ENCODE results near the gene S100A13.
"Not testable (repeated sequence)": the region's sequence is repeated elsewhere in the genome, so short reads cannot be mapped to it uniquely, and the experiment has no call there.

Gene S100A13

DNA sequence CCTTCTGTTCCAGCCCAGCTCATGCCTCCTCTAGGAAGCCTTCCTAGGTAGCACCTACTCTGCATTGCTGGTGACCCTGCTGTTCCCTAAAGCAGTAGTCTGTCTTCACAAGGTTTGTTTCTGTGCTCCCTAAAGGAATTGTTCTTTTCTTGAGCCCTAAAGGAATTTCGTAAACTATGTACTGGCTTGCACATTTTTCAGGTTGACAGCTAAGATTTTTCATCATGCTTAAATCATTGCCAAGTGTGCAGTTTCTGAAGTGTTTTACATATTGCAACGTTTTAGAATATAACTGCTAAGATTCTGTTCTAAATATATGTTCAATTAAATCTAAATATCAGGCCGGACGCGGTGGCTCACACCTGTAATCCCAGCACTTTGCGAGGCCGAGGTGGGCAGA lies 27.5 kb downstream of the S100A13 start:
- in situ Hi-C loops (cut with MboI; ENCODE audit: low sequenced_read_pairs, unreplicated experiment) = no loop called here
- TF ChIP-seq, protein P1, sequence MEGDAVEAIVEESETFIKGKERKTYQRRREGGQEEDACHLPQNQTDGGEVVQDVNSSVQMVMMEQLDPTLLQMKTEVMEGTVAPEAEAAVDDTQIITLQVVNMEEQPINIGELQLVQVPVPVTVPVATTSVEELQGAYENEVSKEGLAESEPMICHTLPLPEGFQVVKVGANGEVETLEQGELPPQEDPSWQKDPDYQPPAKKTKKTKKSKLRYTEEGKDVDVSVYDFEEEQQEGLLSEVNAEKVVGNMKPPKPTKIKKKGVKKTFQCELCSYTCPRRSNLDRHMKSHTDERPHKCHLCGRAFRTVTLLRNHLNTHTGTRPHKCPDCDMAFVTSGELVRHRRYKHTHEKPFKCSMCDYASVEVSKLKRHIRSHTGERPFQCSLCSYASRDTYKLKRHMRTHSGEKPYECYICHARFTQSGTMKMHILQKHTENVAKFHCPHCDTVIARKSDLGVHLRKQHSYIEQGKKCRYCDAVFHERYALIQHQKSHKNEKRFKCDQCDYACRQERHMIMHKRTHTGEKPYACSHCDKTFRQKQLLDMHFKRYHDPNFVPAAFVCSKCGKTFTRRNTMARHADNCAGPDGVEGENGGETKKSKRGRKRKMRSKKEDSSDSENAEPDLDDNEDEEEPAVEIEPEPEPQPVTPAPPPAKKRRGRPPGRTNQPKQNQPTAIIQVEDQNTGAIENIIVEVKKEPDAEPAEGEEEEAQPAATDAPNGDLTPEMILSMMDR (IDR thresholded peaks at IDR 0.05; ENCODE audit: borderline replicate concordance, control extremely low read depth, extremely low read depth, insufficient read depth, missing control alignments) = no peak
- DNase-seq (ENCODE audit: low spot score) = no peak

DNA sequence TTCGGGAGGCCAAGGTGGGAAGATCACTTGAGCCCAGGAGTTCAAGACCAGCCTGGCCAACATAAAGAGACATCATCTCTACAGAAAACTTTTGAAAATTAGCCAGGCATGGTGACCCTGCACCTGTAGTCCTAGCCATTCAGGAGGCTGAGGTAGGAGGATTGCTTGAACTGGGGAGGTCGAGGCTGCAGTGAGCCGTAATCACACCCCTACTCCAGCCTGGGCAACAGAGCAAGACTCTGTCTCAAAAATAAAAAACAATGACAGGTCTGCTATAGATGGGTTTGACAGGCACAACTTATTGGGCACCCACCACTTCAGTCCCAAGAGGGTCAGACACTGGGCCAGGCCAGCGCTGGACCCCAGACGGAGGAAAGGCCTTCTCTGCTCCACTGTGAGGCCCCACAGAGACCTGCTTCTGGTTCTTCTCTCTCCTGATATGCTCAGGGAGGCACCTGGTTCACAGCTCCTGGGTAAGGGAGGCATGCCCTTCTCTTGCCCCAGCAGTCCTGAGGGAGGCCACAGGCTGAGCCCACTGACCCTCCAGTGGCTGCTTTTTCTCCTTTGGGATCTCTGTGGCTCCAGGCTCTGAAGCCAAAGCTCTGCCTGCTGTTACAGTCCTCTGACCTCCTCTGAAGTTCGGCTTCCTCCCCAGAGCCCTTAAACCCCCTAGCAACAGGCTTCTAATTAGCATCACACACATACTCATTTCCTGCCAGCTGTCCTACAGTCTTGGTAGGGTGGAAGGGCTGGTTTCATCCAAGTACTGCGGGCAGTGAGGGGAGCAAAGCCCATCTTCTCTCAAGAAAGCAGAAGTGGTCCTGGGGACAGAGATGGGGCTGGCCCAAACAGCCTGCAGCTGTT lies 28.8 kb downstream of the S100A13 start:
- peak; percentile 87 for DNase-seq (ENCODE audit: low spot score)
- TF ChIP-seq, protein P1 (IDR thresholded peaks at IDR 0.05; ENCODE audit: borderline replicate concordance, control extremely low read depth, extremely low read depth, insufficient read depth, missing control alignments) = no peak
- in situ Hi-C loops (cut with MboI; ENCODE audit: low sequenced_read_pairs, unreplicated experiment) = no loop called here

DNA sequence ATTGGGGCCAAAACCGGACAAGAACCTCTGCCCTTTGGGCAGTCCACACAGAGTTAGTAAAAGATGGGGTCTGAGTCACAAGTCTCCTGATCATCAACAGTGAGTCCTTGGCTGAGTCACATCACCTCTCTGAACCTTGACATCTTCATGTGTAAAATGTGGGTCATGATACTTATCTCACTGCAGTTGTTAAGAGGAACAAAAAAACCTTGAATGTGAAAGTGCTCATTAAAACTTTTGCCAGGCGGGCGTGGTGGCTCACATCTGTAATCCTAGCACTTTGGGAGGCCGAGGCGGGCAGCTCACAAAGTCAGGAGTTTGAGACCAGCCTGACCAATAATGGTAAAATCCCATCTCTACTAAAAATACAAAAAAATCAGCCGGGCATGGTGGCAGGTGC lies 30.1 kb downstream of the S100A13 start:
- DNase-seq (ENCODE audit: low spot score) = no peak
- TF ChIP-seq, protein P1 (IDR thresholded peaks at IDR 0.05; ENCODE audit: borderline replicate concordance, control extremely low read depth, extremely low read depth, insufficient read depth, missing control alignments) = no peak
- in situ Hi-C loops (cut with MboI; ENCODE audit: low sequenced_read_pairs, unreplicated experiment) = no loop called here

DNA sequence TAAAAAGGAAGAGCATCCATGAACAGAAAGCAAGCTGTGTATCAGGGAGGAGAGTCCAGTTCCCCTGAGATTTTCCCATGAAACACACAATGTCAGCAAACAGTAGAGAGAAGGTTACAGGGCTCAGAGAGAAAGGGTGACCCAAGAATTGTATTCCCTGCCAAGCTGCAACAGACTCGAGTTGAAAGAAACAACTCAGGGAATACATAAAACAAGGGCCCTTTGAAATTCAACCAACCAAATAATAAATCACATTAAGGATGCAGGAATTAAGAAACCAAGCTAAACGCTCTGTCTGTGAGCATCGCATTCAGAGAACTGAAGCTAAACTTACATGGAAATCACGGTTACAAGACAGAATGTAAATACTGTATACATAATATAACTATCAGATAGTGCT lies 34.6 kb downstream of the S100A13 start:
- TF ChIP-seq, protein P1 (IDR thresholded peaks at IDR 0.05; ENCODE audit: borderline replicate concordance, control extremely low read depth, extremely low read depth, insufficient read depth, missing control alignments) = no peak
- DNase-seq (ENCODE audit: low spot score) = no peak
- in situ Hi-C loops (cut with MboI; ENCODE audit: low sequenced_read_pairs, unreplicated experiment) = no loop called here

DNA sequence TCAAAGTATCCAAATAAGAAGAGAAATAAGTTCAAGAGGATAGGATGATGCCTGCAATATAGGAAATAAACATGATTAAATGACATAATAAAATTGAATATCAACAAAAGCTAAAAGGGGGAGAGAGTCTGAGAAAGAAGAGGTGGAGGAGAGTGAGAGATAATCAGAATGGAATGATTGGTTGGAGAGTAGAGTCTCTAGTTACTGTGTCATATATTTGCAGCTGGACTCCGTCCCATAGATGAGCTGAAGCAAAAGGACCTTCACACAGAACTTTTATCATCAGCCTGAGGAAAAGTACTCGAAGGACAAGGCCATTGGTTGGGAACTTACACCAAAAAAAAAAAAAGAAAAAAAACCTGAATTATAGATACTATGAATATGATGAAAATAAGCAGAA lies 38.8 kb downstream of the S100A13 start:
- TF ChIP-seq, protein P1 (IDR thresholded peaks at IDR 0.05; ENCODE audit: borderline replicate concordance, control extremely low read depth, extremely low read depth, insufficient read depth, missing control alignments) = no peak
- no peak for DNase-seq (ENCODE audit: low spot score)
- in situ Hi-C loops (cut with MboI; ENCODE audit: low sequenced_read_pairs, unreplicated experiment) = no loop called here

DNA sequence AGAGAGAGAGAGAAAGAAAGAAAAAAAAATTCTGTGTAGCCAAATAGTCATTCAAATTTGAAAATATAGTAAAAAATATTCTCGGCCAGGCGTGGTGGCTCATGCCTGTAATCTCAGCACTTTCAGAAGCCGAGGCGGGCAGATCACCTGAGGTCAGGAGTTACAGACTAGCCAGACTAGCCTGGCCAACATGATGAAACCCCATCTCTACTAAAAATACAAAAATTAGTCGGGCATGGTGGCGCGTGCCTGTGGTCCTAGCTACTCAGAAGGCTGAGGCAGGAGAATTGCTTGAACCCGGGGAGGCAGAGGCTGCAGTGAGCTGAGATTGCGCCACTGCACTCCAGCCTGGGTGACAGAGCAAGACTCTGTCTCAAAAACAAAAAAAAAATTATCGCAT lies 39.3 kb downstream of the S100A13 start:
- DNase-seq (ENCODE audit: low spot score); in situ Hi-C loops (cut with MboI; ENCODE audit: low sequenced_read_pairs, unreplicated experiment): not testable (repeated sequence)

DNA sequence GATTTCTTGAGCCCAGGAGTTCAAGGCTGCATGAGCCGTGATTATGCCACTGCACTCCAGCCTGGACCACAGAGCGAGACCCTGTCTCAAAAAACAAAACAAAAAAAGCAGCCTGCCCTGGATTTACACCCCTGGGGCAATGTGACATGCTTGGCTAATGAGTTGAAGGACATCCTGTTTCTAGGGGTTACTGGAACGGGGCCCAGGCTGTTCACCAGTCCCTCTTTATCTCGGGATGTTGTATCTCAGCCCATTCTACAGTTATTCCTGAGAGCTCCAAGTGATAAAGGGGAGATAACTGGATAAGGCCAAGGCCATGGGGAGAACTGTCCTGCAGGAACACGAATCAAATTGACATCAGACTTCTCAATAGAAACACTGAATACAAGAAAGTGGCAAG lies 40.0 kb downstream of the S100A13 start:
- DNase-seq (ENCODE audit: low spot score) = no peak
- TF ChIP-seq, protein P1 (IDR thresholded peaks at IDR 0.05; ENCODE audit: borderline replicate concordance, control extremely low read depth, extremely low read depth, insufficient read depth, missing control alignments) = no peak
- in situ Hi-C loops (cut with MboI; ENCODE audit: low sequenced_read_pairs, unreplicated experiment) = no loop called here
